ENCODE measurements around the gene CSNK1G3.
"Not testable (repeated sequence)": the region's sequence is repeated elsewhere in the genome, so short reads cannot be mapped to it uniquely, and the experiment has no call there.

The CSNK1G3 gene

DNA sequence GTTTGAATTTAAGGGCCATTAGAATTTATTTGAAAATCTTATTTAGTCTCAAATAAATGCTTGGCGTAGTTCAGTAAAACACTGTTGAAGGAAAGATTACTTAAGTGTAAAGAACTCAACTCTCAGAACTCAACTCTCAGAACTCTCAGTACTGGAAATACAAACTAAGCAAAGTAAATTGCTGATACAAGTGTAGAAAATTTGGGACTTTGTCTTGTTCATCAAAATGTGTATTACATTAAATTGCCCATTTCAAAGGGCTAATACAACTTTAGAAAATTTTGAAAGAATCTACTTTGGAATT lies 99.4 kb downstream of the CSNK1G3 start:
- H3K4me3 ChIP-seq (ENCODE audit: low read length), result no peak overlapping the region
- no peak for DNase-seq (ENCODE audit: low read depth, low spot score)

GRCh38 chr5:123617561-123617960 lies 105.6 kb downstream of the CSNK1G3 start:
- no peak overlapping the region for H3K4me3 ChIP-seq (ENCODE audit: low read length)
- no peak for DNase-seq (ENCODE audit: low read depth, low spot score)

GRCh38 chr5:123626051-123626450 lies 114.1 kb downstream of the CSNK1G3 start:
- H3K4me3 ChIP-seq (ENCODE audit: low read length), result no peak overlapping the region
- no peak for DNase-seq (ENCODE audit: low read depth, low spot score)

- DNase-seq (ENCODE audit: low read depth, low spot score), result no peak
- no peak overlapping the region for H3K4me3 ChIP-seq (ENCODE audit: low read length)
These were observed 117.0 kb downstream of the CSNK1G3 start for GRCh38 chr5:123628860-123629544.

DNA sequence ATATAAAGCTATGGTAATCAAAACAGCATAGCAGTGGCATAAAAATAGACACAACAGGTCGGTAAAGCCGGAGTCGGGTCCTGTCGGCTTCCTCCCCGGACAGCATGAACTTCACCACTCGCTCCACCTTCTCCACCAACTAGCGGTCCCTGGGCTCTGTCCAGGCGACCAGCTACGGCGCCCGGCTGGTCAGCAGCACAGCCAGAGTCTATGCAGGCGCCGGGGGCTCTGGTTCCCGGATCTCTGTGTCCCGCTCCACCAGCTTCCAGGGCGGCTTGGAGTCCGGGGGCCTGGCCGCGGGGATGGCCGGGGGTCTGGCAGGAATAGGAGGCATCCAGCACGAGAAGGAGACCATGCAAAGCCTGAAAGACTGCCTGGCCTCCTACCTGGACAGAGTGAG lies 124.0 kb downstream of the CSNK1G3 start:
- no peak for DNase-seq (ENCODE audit: low read depth, low spot score)

GRCh38 chr5:123637028-123637427 lies 125.1 kb downstream of the CSNK1G3 start:
- H3K4me3 ChIP-seq (ENCODE audit: low read length); DNase-seq (ENCODE audit: low read depth, low spot score): not testable (repeated sequence)

More for the DNA sequence above, 124.0 kb downstream of the CSNK1G3 start:
- H3K4me3 ChIP-seq (ENCODE audit: low read length), result no peak overlapping the region

DNA sequence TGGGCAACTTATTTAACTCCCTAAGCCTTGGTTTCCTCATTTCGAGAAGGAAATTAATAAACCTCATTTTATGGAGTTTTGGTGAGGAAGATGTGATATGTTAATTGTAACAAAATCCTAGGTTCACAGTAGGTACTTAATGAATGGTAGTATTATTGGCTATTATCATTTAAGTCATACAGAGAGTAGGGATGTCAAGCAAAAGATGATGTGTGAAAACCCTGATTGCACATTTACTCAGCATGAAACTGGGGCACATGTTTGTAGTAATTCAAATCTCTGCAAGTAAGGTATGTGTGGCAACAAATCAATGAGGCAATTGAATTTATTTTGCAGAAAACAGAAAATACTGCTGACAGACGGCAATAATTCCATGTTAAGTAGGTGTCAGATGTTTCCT lies 127.3 kb downstream of the CSNK1G3 start:
- no peak overlapping the region for H3K4me3 ChIP-seq (ENCODE audit: low read length)
- DNase-seq (ENCODE audit: low read depth, low spot score), result no peak

DNA sequence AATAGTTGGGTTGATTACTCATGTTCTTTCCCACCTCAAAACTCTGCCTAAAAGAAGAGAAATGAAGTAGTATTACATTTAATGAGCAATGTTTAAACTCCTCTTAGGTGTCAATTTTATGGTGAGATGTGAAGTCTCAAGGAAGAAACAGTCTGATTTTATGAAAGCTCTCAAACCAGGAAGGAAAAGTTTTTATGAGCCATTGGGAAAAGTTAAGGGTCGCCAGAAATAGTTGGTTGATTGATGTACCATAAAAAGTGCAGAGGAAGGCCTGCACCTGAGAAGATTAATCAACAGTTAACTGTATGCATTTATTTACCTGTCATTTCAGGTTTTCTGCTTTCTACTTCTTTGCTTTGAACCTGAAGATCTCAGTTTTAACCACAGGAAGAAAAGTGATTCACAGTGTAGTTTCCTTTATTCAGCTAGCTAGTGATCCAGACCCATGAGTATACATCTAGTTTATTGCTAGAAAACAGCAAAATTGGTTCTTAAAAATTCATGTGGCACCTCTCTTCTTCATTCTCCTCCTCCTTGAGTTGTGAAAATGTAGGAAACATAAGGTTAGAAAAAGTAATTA lies 133.1 kb downstream of the CSNK1G3 start:
- DNase-seq (ENCODE audit: low read depth, low spot score), result no peak
- H3K4me3 ChIP-seq (ENCODE audit: low read length), result no peak overlapping the region

GRCh38 chr5:123647066-123647465 lies 135.1 kb downstream of the CSNK1G3 start:
- no peak for DNase-seq (ENCODE audit: low read depth, low spot score)
- no peak overlapping the region for H3K4me3 ChIP-seq (ENCODE audit: low read length)

GRCh38 chr5:123651234-123651633 lies 139.3 kb downstream of the CSNK1G3 start:
- DNase-seq (ENCODE audit: low read depth, low spot score), result no peak
- no peak overlapping the region for H3K4me3 ChIP-seq (ENCODE audit: low read length)

DNA sequence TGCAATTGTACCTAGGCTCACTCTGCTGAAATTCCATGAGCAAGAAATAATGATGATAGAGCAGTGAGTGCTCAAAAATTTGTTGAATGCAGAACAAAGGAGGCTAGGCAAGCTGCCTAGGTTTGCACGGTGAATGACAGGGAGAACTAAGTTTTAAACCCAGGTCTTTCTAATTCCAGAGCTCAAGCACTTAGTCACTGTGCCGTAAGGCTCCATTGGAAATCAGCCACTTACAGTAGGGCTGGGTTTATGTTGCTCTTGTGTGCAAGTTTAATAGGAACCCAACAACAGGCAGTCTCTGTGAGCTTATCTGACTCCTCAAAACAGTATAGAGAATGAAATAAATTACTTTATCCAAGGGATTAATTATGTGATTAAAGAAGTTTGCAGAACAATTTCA lies 147.0 kb downstream of the CSNK1G3 start:
- no peak for DNase-seq (ENCODE audit: low read depth, low spot score)

GRCh38 chr5:123659495-123659894 lies 147.5 kb downstream of the CSNK1G3 start:
- H3K4me3 ChIP-seq (ENCODE audit: low read length), result no peak overlapping the region
- no peak for DNase-seq (ENCODE audit: low read depth, low spot score)

More for the DNA sequence above, 147.0 kb downstream of the CSNK1G3 start:
- no peak overlapping the region for H3K4me3 ChIP-seq (ENCODE audit: low read length)

DNA sequence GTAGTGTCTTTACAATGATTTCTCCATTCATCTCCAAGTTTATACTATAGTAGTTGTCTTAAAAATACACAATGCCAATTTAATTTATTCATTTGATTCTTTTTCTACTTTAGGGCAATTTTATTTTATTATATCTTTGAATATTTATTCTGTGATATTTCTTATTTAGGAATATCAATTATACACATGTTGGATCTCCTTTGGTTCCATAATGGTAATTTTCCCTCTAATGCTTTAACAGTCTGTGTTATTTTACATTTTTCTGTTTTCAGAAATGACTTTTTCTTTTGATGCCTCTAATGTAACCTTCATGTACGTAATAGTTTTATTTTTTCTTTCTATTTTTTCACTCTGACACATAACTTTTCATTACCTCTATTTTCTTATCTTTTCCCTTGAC lies 153.0 kb downstream of the CSNK1G3 start:
- no peak for DNase-seq (ENCODE audit: low read depth, low spot score)
- no peak overlapping the region for H3K4me3 ChIP-seq (ENCODE audit: low read length)

GRCh38 chr5:123665822-123666371 lies 153.9 kb downstream of the CSNK1G3 start:
- no peak for DNase-seq (ENCODE audit: low read depth, low spot score)
- H3K4me3 ChIP-seq (ENCODE audit: low read length), result no peak overlapping the region

Measured in Jurkat, Clone E6-1 (cell line).